Stimulated activated naive B cell treated with anti-CD40 and anti-IgM and Interleukin-4, amounts not matched to agents 10 μg/mL and 1 μg/mL and 100 μg/mL, for 72 hours (primary cell): ENCODE results near the gene KYNU.
"Not testable (repeated sequence)": the region's sequence is repeated elsewhere in the genome, so short reads cannot be mapped to it uniquely, and the experiment has no call there.

ENCODE experiments used
- ATAC-seq, 2 donors: fragments of 150-1000 bp; cut with Tn5 transposase; replicated peaks; 2 replicates each; pipeline ENCODE4 v1.10.0; 2021; ENCODE audit warnings: moderate library complexity in 1 of 2
- DNase-seq: peaks from one replicate; pipeline ENCODE4 v3.0.0; 2021
- H3K27ac Mint-ChIP-seq: one replicate; pipeline ENCODE4 v1.8.0; 2022; ENCODE audit warnings: mild to moderate bottlenecking, mixed read lengths
- H3K27me3 Mint-ChIP-seq, 2 donors: one replicate each; pipeline ENCODE4 v1.8.0; 2022; ENCODE audit warnings: mixed read lengths in 2 of 2
- H3K36me3 Mint-ChIP-seq, 2 donors: one replicate each; pipeline ENCODE4 v1.8.0; 2022; ENCODE audit warnings: mixed read lengths in 2 of 2, mild to moderate bottlenecking in 1 of 2
- H3K4me1 Mint-ChIP-seq, 2 donors: one replicate each; pipeline ENCODE4 v1.8.0; 2022; ENCODE audit warnings: mixed read lengths in 2 of 2, mild to moderate bottlenecking in 1 of 2
- H3K4me3 Mint-ChIP-seq, 2 donors: one replicate each; pipeline ENCODE4 v1.8.0; 2022; ENCODE audit warnings: mild to moderate bottlenecking in 2 of 2, mixed read lengths in 2 of 2, moderate library complexity in 1 of 2
- H3K9me3 Mint-ChIP-seq, 2 donors: one replicate each; pipeline ENCODE4 v1.8.0; 2022; ENCODE audit warnings: mixed read lengths in 2 of 2, mild to moderate bottlenecking in 1 of 2

The KYNU gene

GRCh38 chr2:142997231-142997630 lies 119.8 kb downstream of the KYNU start:
- Mint-ChIP-seq H3K4me1 (peaks cover 0 to 2% of the 10 kb centered on the region in 2 donors), H3K27me3 (no peaks in the 10 kb centered on the region), H3K4me3 (no peak overlapping the region), H3K36me3 (peaks cover 14 to 34% of the 10 kb centered on the region in 2 donors), H3K27ac (no peak overlapping the region), H3K9me3 (no peaks in the 10 kb centered on the region)
- ATAC-seq (no peak), DNase-seq (no peak)

GRCh38 chr2:143000599-143000998 lies 123.1 kb downstream of the KYNU start:
- ATAC-seq (no peak), DNase-seq (no peak)
- peaks cover 15 to 44% of the 10 kb centered on the region in 2 donors for H3K36me3 Mint-ChIP-seq
- H3K4me1 Mint-ChIP-seq = peaks cover 0 to 2% of the 10 kb centered on the region in 2 donors
- H3K27me3 Mint-ChIP-seq = no peaks in the 10 kb centered on the region
- no peak overlapping the region for H3K4me3 Mint-ChIP-seq
- no peaks in the 10 kb centered on the region for H3K9me3 Mint-ChIP-seq
- H3K27ac Mint-ChIP-seq = no peak overlapping the region

GRCh38 chr2:143001501-143001900 lies 124.0 kb downstream of the KYNU start:
- H3K4me1 Mint-ChIP-seq = no peaks in the 10 kb centered on the region
- DNase-seq (no peak), ATAC-seq (no peak)
- H3K4me3 Mint-ChIP-seq = no peak overlapping the region
- H3K36me3 Mint-ChIP-seq = peaks cover 15 to 41% of the 10 kb centered on the region in 2 donors
- no peaks in the 10 kb centered on the region for H3K27me3 Mint-ChIP-seq
- H3K27ac Mint-ChIP-seq = no peak overlapping the region
- H3K9me3 Mint-ChIP-seq = no peaks in the 10 kb centered on the region

- H3K9me3 Mint-ChIP-seq = peaks cover 2 to 4% of the 10 kb centered on the region in 2 donors
- H3K27me3 Mint-ChIP-seq = no peaks in the 10 kb centered on the region
- H3K4me1 Mint-ChIP-seq = peaks cover 3 to 20% of the 10 kb centered on the region in 2 donors
- ATAC-seq = no peak
- DNase-seq = no peak
- H3K4me3 Mint-ChIP-seq = no peak overlapping the region
- no peak overlapping the region for H3K27ac Mint-ChIP-seq
- H3K36me3 Mint-ChIP-seq = peaks cover 2 to 31% of the 10 kb centered on the region in 2 donors
These were observed 138.2 kb downstream of the KYNU start for GRCh38 chr2:143015656-143016055.

GRCh38 chr2:143026411-143027054 lies 149.1 kb downstream of the KYNU start:
- H3K27ac Mint-ChIP-seq = no peak overlapping the region
- peaks cover 7 to 15% of the 10 kb centered on the region in 2 donors for H3K4me1 Mint-ChIP-seq
- H3K27me3 Mint-ChIP-seq = no peaks in the 10 kb centered on the region
- H3K36me3 Mint-ChIP-seq = peaks cover 5 to 23% of the 10 kb centered on the region in 2 donors
- DNase-seq = no peak
- no peak overlapping the region for H3K4me3 Mint-ChIP-seq
- H3K9me3 Mint-ChIP-seq = peaks cover 1 to 3% of the 10 kb centered on the region in 2 donors
- ATAC-seq = no peak

- ATAC-seq = no peak
- H3K4me1 Mint-ChIP-seq = peaks cover 5 to 10% of the 10 kb centered on the region in 2 donors
- H3K27ac Mint-ChIP-seq = no peak overlapping the region
- peaks cover 9 to 22% of the 10 kb centered on the region in 2 donors for H3K36me3 Mint-ChIP-seq
- H3K9me3 Mint-ChIP-seq = peaks cover 1 to 3% of the 10 kb centered on the region in 2 donors
- H3K4me3 Mint-ChIP-seq = no peak overlapping the region
- no peak for DNase-seq
- no peaks in the 10 kb centered on the region for H3K27me3 Mint-ChIP-seq
These were observed 151.7 kb downstream of the KYNU start for GRCh38 chr2:143029141-143029540.

GRCh38 chr2:143030127-143030526 lies 152.7 kb downstream of the KYNU start:
- no peak overlapping the region for H3K4me3 Mint-ChIP-seq
- peak; percentile 60 to 80 for ATAC-seq
- H3K4me1 Mint-ChIP-seq = peaks cover 5 to 10% of the 10 kb centered on the region in 2 donors
- no peak for DNase-seq
- H3K27ac Mint-ChIP-seq = peak overlapping the region; percentile 54
- H3K9me3 Mint-ChIP-seq = peaks cover 1 to 3% of the 10 kb centered on the region in 2 donors
- no peaks in the 10 kb centered on the region for H3K27me3 Mint-ChIP-seq
- peaks cover 6 to 18% of the 10 kb centered on the region in 2 donors for H3K36me3 Mint-ChIP-seq

GRCh38 chr2:143034292-143035074 lies 157.0 kb downstream of the KYNU start:
- H3K4me1 Mint-ChIP-seq = peaks cover 5 to 9% of the 10 kb centered on the region in 2 donors
- peak; percentile 46 for DNase-seq
- peak; percentile 71 to 75 for ATAC-seq
- no peak overlapping the region for H3K4me3 Mint-ChIP-seq
- no peak overlapping the region for H3K27ac Mint-ChIP-seq
- H3K27me3 Mint-ChIP-seq = no peaks in the 10 kb centered on the region
- H3K36me3 Mint-ChIP-seq = peaks cover 14 to 24% of the 10 kb centered on the region in 2 donors
- H3K9me3 Mint-ChIP-seq = peaks cover 1 to 3% of the 10 kb centered on the region in 2 donors

GRCh38 chr2:143051465-143051864 lies 174.0 kb downstream of the KYNU start:
- H3K27ac Mint-ChIP-seq = peak overlapping the region; percentile 60
- peaks cover 11 to 44% of the 10 kb centered on the region in 2 donors for H3K36me3 Mint-ChIP-seq
- H3K27me3 Mint-ChIP-seq = no peaks in the 10 kb centered on the region
- peak in 1 of 2 donors; percentile 23 for ATAC-seq
- peaks cover 12 to 14% of the 10 kb centered on the region in 2 donors for H3K9me3 Mint-ChIP-seq
- H3K4me3 Mint-ChIP-seq = no peak overlapping the region
- H3K4me1 Mint-ChIP-seq = peaks cover 13 to 15% of the 10 kb centered on the region in 2 donors
- DNase-seq = no peak

GRCh38 chr2:143053437-143053836 lies 176.0 kb downstream of the KYNU start:
- not testable (repeated sequence) for H3K27me3 Mint-ChIP-seq, H3K4me3 Mint-ChIP-seq, ATAC-seq, DNase-seq, H3K27ac Mint-ChIP-seq
- H3K36me3 Mint-ChIP-seq = peaks cover 7 to 37% of the 10 kb centered on the region in 2 donors
- peaks cover 11 to 15% of the 10 kb centered on the region in 2 donors for H3K4me1 Mint-ChIP-seq
- H3K9me3 Mint-ChIP-seq = peaks cover 12 to 19% of the 10 kb centered on the region in 2 donors

GRCh38 chr2:143056550-143056949 lies 179.1 kb downstream of the KYNU start:
- no peak for DNase-seq
- H3K9me3 Mint-ChIP-seq = peaks cover 12 to 19% of the 10 kb centered on the region in 2 donors
- ATAC-seq = no peak
- peak overlapping the region; percentile 3 for H3K27ac Mint-ChIP-seq
- no peak overlapping the region for H3K4me3 Mint-ChIP-seq
- H3K36me3 Mint-ChIP-seq = peaks cover 0 to 19% of the 10 kb centered on the region in 2 donors
- peaks cover 6 to 13% of the 10 kb centered on the region in 2 donors for H3K4me1 Mint-ChIP-seq
- no peaks in the 10 kb centered on the region for H3K27me3 Mint-ChIP-seq

GRCh38 chr2:143058851-143059250 lies 181.4 kb downstream of the KYNU start:
- H3K27ac Mint-ChIP-seq = no peak overlapping the region
- peaks cover 12 to 13% of the 10 kb centered on the region in 2 donors for H3K9me3 Mint-ChIP-seq
- peaks cover 0 to 3% of the 10 kb centered on the region in 2 donors for H3K4me1 Mint-ChIP-seq
- H3K4me3 Mint-ChIP-seq = no peak overlapping the region
- DNase-seq = no peak
- H3K27me3 Mint-ChIP-seq = no peaks in the 10 kb centered on the region
- no peak for ATAC-seq
- peaks cover 0 to 3% of the 10 kb centered on the region in 2 donors for H3K36me3 Mint-ChIP-seq

GRCh38 chr2:143063612-143064200 lies 186.2 kb downstream of the KYNU start:
- ATAC-seq = no peak
- Mint-ChIP-seq H3K4me1 (no peaks in the 10 kb centered on the region), H3K27me3 (peaks cover 0 to 4% of the 10 kb centered on the region in 2 donors), H3K36me3 (peaks cover 0 to 4% of the 10 kb centered on the region in 2 donors), H3K9me3 (peaks cover 3 to 8% of the 10 kb centered on the region in 2 donors), H3K27ac (no peak overlapping the region), H3K4me3 (no peak overlapping the region)
- no peak for DNase-seq

GRCh38 chr2:143068094-143068493 lies 190.6 kb downstream of the KYNU start:
- DNase-seq (no peak), ATAC-seq (no peak)
- H3K27me3 Mint-ChIP-seq = peaks cover 0 to 4% of the 10 kb centered on the region in 2 donors
- H3K4me3 Mint-ChIP-seq = no peak overlapping the region
- peaks cover 0 to 4% of the 10 kb centered on the region in 2 donors for H3K36me3 Mint-ChIP-seq
- H3K4me1 Mint-ChIP-seq = no peaks in the 10 kb centered on the region
- H3K27ac Mint-ChIP-seq = no peak overlapping the region
- peaks cover 3 to 8% of the 10 kb centered on the region in 2 donors for H3K9me3 Mint-ChIP-seq
